Activated T-cell treated with anti-CD3 and anti-CD28 coated beads, Interleukin-2, amount 50 U/mL, for 24 hours (primary cell): ENCODE measurements around the gene FAM76B.

ENCODE experiments used
- DNase-seq: peaks from one replicate; pipeline ENCODE4 v3.0.0-alpha.2; 2020
- H3K27ac Mint-ChIP-seq: 2 replicates; pipeline ENCODE4 v1.8.0; 2020; ENCODE audit warnings: mild to moderate bottlenecking, mixed read lengths
- H3K27me3 Mint-ChIP-seq: 2 replicates; pipeline ENCODE4 v1.8.0; 2020; ENCODE audit warnings: mixed read lengths
- H3K36me3 Mint-ChIP-seq: 2 replicates; pipeline ENCODE4 v1.8.0; 2020; ENCODE audit warnings: low read depth, mixed read lengths
- H3K4me1 Mint-ChIP-seq: 2 replicates; pipeline ENCODE4 v1.8.0; 2020; ENCODE audit warnings: low read depth, mixed read lengths
- H3K4me3 Mint-ChIP-seq: 2 replicates; pipeline ENCODE4 v1.8.0; 2020; ENCODE audit warnings: mild to moderate bottlenecking, moderate library complexity, mixed read lengths
- H3K9me3 Mint-ChIP-seq: 2 replicates; pipeline ENCODE4 v1.8.0; 2020; ENCODE audit warnings: mixed read lengths

The FAM76B gene

DNA sequence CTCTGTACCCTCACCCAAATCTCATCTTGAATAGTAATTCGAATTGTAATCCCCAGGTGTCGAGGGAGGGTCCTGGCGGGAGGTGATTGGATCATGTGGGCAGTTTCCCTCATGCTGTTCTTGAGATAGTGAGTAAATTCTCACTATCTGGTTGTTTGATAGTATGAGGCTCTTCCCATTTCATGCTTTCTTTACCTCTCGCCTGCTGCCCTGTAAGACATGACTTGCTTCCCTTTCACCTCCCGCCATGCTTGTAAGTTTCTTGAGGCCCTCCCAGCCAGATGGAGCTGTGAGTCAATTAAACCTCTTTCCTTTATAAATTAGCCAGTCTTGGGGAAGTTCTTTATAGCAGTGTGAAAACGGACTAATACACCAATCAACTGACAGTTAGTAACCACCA lies 60.1 kb downstream of the FAM76B start:
- no peak overlapping the region for H3K4me3 Mint-ChIP-seq
- H3K9me3 Mint-ChIP-seq, result no peaks in the 10 kb centered on the region
- no peak for DNase-seq
- no peak overlapping the region for H3K27ac Mint-ChIP-seq
- H3K27me3 Mint-ChIP-seq, result peaks cover 6% of the 10 kb centered on the region
- peaks cover 7% of the 10 kb centered on the region for H3K4me1 Mint-ChIP-seq
- H3K36me3 Mint-ChIP-seq, result no peaks in the 10 kb centered on the region

GRCh38 chr11:95728790-95729189 lies 60.8 kb downstream of the FAM76B start:
- Mint-ChIP-seq H3K4me1 (peaks cover under 1% of the 10 kb centered on the region), H3K4me3 (no peak overlapping the region), H3K36me3 (no peaks in the 10 kb centered on the region), H3K27me3 (peaks cover 4% of the 10 kb centered on the region), H3K9me3 (no peaks in the 10 kb centered on the region), H3K27ac (no peak overlapping the region)
- DNase-seq, result no peak

DNA sequence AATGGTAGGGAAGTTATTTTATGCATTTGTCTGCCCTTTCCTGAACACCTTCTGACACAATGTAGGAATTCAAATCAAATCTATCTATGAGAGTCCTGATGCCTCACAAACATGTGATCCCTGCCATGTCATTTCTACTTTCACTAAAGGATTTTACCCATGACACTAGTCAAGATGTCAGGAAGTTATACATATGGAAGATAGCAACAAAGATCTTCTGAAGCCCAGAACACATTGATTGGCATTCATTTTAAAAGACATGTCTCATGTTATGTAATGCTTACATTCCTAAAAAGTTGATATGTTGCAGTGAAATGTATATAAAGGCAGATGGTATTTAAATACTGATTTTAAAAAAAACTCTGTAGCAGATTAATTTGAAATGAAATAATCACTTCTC lies 61.5 kb downstream of the FAM76B start:
- H3K36me3 Mint-ChIP-seq, result no peaks in the 10 kb centered on the region
- peaks cover 4% of the 10 kb centered on the region for H3K27me3 Mint-ChIP-seq
- no peaks in the 10 kb centered on the region for H3K4me1 Mint-ChIP-seq
- H3K9me3 Mint-ChIP-seq, result no peaks in the 10 kb centered on the region
- no peak overlapping the region for H3K4me3 Mint-ChIP-seq
- no peak for DNase-seq
- H3K27ac Mint-ChIP-seq, result no peak overlapping the region

GRCh38 chr11:95727620-95728019 lies 62.0 kb downstream of the FAM76B start:
- H3K9me3 Mint-ChIP-seq, result no peaks in the 10 kb centered on the region
- no peak overlapping the region for H3K4me3 Mint-ChIP-seq
- no peak overlapping the region for H3K27ac Mint-ChIP-seq
- no peak for DNase-seq
- no peaks in the 10 kb centered on the region for H3K36me3 Mint-ChIP-seq
- no peaks in the 10 kb centered on the region for H3K4me1 Mint-ChIP-seq
- H3K27me3 Mint-ChIP-seq, result peaks cover 4% of the 10 kb centered on the region

GRCh38 chr11:95727111-95727510 lies 62.5 kb downstream of the FAM76B start:
- Mint-ChIP-seq H3K9me3 (no peaks in the 10 kb centered on the region), H3K4me1 (no peaks in the 10 kb centered on the region), H3K27ac (no peak overlapping the region), H3K4me3 (no peak overlapping the region), H3K27me3 (peaks cover 4% of the 10 kb centered on the region), H3K36me3 (no peaks in the 10 kb centered on the region)
- DNase-seq, result no peak

- DNase-seq, result no peak
- H3K9me3 Mint-ChIP-seq, result no peaks in the 10 kb centered on the region
- peaks cover 4% of the 10 kb centered on the region for H3K4me1 Mint-ChIP-seq
- no peaks in the 10 kb centered on the region for H3K36me3 Mint-ChIP-seq
- no peak overlapping the region for H3K27ac Mint-ChIP-seq
- no peak overlapping the region for H3K4me3 Mint-ChIP-seq
- peaks cover 4% of the 10 kb centered on the region for H3K27me3 Mint-ChIP-seq
Observed at GRCh38 chr11:95725196-95725595, 64.4 kb downstream of the FAM76B start.

DNA sequence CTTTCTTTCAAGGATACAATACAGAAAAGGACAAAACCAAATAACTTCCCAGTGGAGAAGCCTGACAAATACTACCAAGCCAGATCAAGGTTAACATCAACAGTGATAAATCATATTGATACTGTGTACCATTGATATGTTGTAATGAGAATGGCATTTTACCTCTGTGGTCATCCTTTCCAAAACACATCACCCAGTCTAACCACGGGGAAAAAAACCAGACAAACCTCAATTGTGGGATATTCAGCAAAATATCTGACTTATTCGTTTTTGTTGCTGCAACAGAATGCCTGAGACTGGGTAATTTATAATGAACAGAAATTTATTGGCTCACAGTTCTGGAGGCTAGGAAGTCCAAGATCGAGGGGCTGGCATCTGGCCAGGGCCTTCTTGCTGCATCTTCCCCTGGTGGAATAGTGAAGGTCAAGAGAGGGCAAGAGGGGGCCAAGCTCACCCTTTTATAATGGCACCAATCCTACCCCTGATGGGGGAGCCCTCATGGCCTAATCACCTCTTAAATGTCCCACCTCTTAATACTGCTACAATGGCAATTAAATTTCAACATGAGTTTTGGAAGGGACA lies 66.1 kb downstream of the FAM76B start:
- H3K27me3 Mint-ChIP-seq, result peaks cover 4% of the 10 kb centered on the region
- H3K4me1 Mint-ChIP-seq, result peaks cover 12% of the 10 kb centered on the region
- no peak overlapping the region for H3K4me3 Mint-ChIP-seq
- H3K36me3 Mint-ChIP-seq, result no peaks in the 10 kb centered on the region
- H3K27ac Mint-ChIP-seq, result no peak overlapping the region
- no peaks in the 10 kb centered on the region for H3K9me3 Mint-ChIP-seq
- DNase-seq, result no peak

GRCh38 chr11:95720195-95720594 lies 69.4 kb downstream of the FAM76B start:
- Mint-ChIP-seq H3K27me3 (no peaks in the 10 kb centered on the region), H3K9me3 (no peaks in the 10 kb centered on the region), H3K4me3 (no peak overlapping the region), H3K36me3 (no peaks in the 10 kb centered on the region), H3K27ac (no peak overlapping the region), H3K4me1 (peaks cover 28% of the 10 kb centered on the region)
- DNase-seq, result no peak
